ENCODE data around the gene GRB10. TPM values are rescaled to one million over a fixed set of nuclear protein-coding genes. Genes with fewer than 3 reads are reported as not detected.

Gene GRB10
- total RNA-seq, 4 donors from 2014 or later = 28.5 to 58.0 (median 53.0) TPM

- Histone ChIP-seq H3K36me3 (peaks cover 0 to 51% of the 10 kb centered on the region in 2 donors), H3K4me3 (no peak overlapping the region), H3K4me1 (peaks cover 0 to 13% (median 0%) of the 10 kb centered on the region in 3 donors), H3K27ac (no peak overlapping the region), H3K9me3 (no peaks in the 10 kb centered on the region), H3K27me3 (no peaks in the 10 kb centered on the region)
- no peak for TF ChIP-seq CTCF (IDR thresholded peaks at IDR 0.05)
- TF ChIP-seq POLR2AphosphoS5 (IDR thresholded peaks at IDR 0.05) = no peak
- no peak for TF ChIP-seq POLR2A (IDR thresholded peaks at IDR 0.05)
- TF ChIP-seq EP300 (IDR thresholded peaks at IDR 0.05) = no peak
- 83 to 100% methylated on average over 2 to 5 of the region's 5 CpGs for WGBS, 2 donors (ENCODE audit: low coverage in 1 of 2)
- ATAC-seq = no peak
Measured at GRCh38 chr7:50618281-50618680, 164.4 kb downstream of the GRB10 start.

- TF ChIP-seq EP300 (IDR thresholded peaks at IDR 0.05) (no peak), POLR2AphosphoS5 (IDR thresholded peaks at IDR 0.05) (no peak), CTCF (IDR thresholded peaks at IDR 0.05) (no peak), POLR2A (IDR thresholded peaks at IDR 0.05) (no peak)
- Histone ChIP-seq H3K27me3 (no peaks in the 10 kb centered on the region), H3K27ac (no peak overlapping the region), H3K9me3 (no peaks in the 10 kb centered on the region), H3K4me3 (no peak overlapping the region), H3K36me3 (peaks cover 0 to 78% of the 10 kb centered on the region in 2 donors), H3K4me1 (peaks cover 0 to 5% (median 0%) of the 10 kb centered on the region in 3 donors)
- WGBS, 2 donors (ENCODE audit: low coverage in 1 of 2) = 79 to 100% methylated on average over 1 to 2 of the region's 5 CpGs
- no peak for ATAC-seq
Measured at GRCh38 chr7:50615519-50616080, 167.1 kb downstream of the GRB10 start.

GRCh38 chr7:50614721-50615518 is 167.8 kb downstream of the GRB10 start:
- no peak for ATAC-seq
- H3K4me3 ChIP-seq = no peak overlapping the region
- H3K9me3 ChIP-seq = no peaks in the 10 kb centered on the region
- H3K36me3 ChIP-seq = peaks cover 0 to 85% of the 10 kb centered on the region in 2 donors
- H3K4me1 ChIP-seq = no peaks in the 10 kb centered on the region
- peak in 2 of 4 experiments; percentile 20 to 54 for TF ChIP-seq CTCF (IDR thresholded peaks at IDR 0.05)
- TF ChIP-seq EP300 (IDR thresholded peaks at IDR 0.05) = no peak
- H3K27me3 ChIP-seq = no peaks in the 10 kb centered on the region
- no peak overlapping the region for H3K27ac ChIP-seq
- 79 to 81% methylated on average over 12 to 13 of the region's 20 CpGs for WGBS, 2 donors (ENCODE audit: low coverage in 1 of 2)

GRCh38 chr7:50613473-50613872 is 169.2 kb downstream of the GRB10 start:
- Histone ChIP-seq H3K4me3 (no peak overlapping the region), H3K27me3 (no peaks in the 10 kb centered on the region), H3K36me3 (peaks cover 0 to 90% of the 10 kb centered on the region in 2 donors), H3K4me1 (no peaks in the 10 kb centered on the region), H3K9me3 (no peaks in the 10 kb centered on the region), H3K27ac (no peak overlapping the region)
- no peak for TF ChIP-seq POLR2AphosphoS5 (IDR thresholded peaks at IDR 0.05)
- TF ChIP-seq POLR2A (IDR thresholded peaks at IDR 0.05) = no peak
- no peak for TF ChIP-seq EP300 (IDR thresholded peaks at IDR 0.05)
- no peak for TF ChIP-seq CTCF (IDR thresholded peaks at IDR 0.05)
- WGBS, 2 donors (ENCODE audit: low coverage in 1 of 2) = 80 to 100% methylated on average over 1 of the region's 8 CpGs
- no peak for ATAC-seq

GRCh38 chr7:50612704-50613103 is 170.0 kb downstream of the GRB10 start:
- Histone ChIP-seq H3K4me3 (no peak overlapping the region), H3K4me1 (no peaks in the 10 kb centered on the region), H3K27me3 (no peaks in the 10 kb centered on the region), H3K36me3 (peaks cover 0 to 88% of the 10 kb centered on the region in 2 donors), H3K27ac (no peak overlapping the region), H3K9me3 (no peaks in the 10 kb centered on the region)
- no peak for ATAC-seq
- no peak for TF ChIP-seq EP300 (IDR thresholded peaks at IDR 0.05)
- TF ChIP-seq POLR2AphosphoS5 (IDR thresholded peaks at IDR 0.05) = no peak
- TF ChIP-seq CTCF (IDR thresholded peaks at IDR 0.05) = no peak
- no peak for TF ChIP-seq POLR2A (IDR thresholded peaks at IDR 0.05)
- 82 to 88% methylated on average over 5 of the region's 5 CpGs for WGBS, 2 donors (ENCODE audit: low coverage in 1 of 2)

Data from gastroesophageal sphincter (tissue), 4 donors.